Activated CD8-positive, alpha-beta memory T cell treated with anti-CD3 and anti-CD28 coated beads for 24 hours (primary cell): Measurements from ENCODE around the gene NUTM2D.
"Not testable (repeated sequence)": the region's sequence is repeated elsewhere in the genome, so short reads cannot be mapped to it uniquely, and the experiment has no call there.

Source experiments
- DNase-seq: peaks from one replicate; pipeline ENCODE4 v3.0.0-alpha.2; 2020

The NUTM2D gene

DNA sequence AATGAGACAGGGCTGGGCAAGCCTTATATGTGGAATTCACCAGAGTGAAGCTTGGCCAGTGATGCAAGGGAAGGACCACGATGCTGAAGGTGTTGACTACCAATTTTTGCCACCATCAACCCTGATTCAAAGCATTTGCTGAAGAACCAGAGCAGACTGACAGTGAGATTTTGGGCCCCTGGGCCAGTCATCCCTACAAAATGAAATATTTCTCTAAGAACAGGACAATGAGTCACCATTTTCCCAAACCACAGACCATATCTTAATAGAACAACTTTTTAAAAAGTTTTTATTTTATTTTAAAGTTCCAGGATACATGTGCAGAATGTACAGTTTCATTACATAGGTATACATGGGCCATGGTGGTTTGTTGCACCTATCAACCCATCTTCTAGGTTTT lies 16.5 kb downstream of the NUTM2D start:
- not testable (repeated sequence) for DNase-seq

DNA sequence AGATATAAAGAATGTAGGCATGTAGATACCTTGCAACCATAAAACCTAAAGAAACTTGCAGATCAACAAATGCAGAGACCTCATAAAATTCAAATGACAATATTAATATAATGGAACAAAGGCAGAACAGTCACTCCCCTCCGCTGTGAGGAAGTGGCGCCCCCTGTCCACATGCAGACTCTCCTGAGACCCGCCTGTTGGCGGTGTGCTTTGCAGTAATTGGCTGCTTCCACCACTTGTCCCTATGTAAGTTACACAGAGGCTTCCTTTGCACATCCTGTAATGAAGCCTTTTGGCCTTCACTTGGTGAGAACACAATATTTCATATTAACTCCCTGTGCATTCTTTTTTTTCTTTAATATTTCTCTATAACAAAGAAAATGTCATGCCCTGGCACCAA lies 21.6 kb downstream of the NUTM2D start:
- DNase-seq = not testable (repeated sequence)

DNA sequence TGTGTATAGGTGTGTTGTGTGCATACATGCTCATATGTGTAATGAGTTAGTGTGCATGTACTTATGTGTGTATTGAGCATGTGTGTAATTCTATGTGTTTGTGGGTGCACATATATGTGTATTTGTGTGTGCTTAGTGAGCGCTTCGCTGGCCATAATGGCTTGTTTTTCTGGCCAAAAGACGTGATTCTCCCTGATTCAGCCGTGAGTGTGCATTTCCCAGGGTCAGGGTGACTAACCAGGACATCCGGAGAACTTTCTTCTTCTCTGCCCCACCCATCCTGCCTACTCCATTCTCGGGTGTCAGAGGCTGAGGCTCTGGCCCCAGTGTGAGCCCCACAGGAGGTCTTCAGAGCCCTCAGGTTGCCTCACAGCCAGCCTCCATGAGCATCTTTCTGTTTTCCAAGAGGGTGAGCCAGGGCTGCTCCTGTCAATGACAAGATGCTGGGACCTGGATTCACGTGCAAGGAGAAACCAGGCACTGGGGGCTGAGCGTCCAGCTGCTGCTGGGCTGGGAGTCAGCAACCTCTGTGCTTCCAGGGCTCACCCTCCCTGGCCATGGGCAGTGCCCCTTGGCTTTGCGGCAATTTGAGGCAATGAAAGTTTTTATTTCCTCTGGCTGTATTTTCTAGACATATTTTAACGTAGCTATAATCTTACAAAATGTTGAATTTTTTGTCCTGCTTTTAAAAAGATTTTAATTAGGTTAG lies 25.8 kb downstream of the NUTM2D start:
- not testable (repeated sequence) for DNase-seq

GRCh38 chr10:87384283-87384682 lies 26.7 kb downstream of the NUTM2D start:
- not testable (repeated sequence) for DNase-seq

GRCh38 chr10:87385762-87386360 lies 28.3 kb downstream of the NUTM2D start:
- DNase-seq = not testable (repeated sequence)

GRCh38 chr10:87391360-87391759 lies 33.8 kb downstream of the NUTM2D start:
- DNase-seq = not testable (repeated sequence)

- DNase-seq = not testable (repeated sequence)
Observed at GRCh38 chr10:87396206-87396605, 38.7 kb downstream of the NUTM2D start.

- not testable (repeated sequence) for DNase-seq
Observed at GRCh38 chr10:87398436-87398835, 40.9 kb downstream of the NUTM2D start.

DNA sequence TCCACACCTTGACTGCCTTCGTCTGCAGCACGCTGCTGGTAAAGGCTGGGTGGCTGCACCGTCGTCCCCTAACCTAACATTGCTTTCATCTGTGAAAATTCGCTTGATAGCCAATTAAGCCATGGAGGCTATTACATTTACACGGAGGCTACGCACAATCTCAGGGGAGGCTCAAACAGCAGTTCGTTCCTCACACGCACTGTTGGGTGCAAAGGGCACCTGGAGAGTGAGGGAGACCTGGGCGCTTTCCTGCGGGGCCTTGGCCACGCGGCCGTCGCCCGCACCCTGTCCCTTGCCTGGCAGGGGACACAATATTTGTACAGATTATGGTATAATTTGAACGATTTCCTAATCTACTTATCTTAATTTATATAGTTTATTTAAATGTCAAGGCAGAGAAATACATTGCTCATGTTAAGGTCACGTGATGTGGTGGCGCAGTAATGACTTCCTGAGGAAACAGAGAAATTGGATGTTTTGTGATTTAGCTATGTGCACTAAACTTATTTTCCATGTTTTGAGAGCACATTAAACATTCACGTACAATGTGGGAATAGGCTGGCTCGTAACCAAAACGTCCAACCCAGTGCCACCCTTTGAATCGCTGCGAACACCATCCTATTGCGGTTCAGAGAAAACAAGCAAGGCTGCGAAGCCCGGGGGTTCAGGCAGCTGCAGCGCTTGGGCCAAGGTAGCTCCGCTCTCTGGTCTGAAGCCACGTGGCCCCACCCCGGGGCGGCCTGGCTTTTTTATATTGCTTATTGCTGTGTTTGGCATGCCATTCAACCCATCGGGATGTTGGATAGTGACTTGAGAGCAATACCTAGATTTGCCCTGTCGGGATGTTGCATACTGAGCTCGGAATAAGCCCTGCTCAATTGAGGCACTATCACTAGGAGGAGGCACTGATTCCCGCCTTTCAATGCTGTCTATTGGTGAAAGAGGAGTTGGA lies 50.2 kb downstream of the NUTM2D start:
- peak; percentile 59 for DNase-seq

GRCh38 chr10:87413921-87414320 lies 56.4 kb downstream of the NUTM2D start:
- not testable (repeated sequence) for DNase-seq
